ENCODE measurements around the gene SIK2. TPM values are rescaled to one million over a fixed set of nuclear protein-coding genes. Genes with fewer than 3 reads are reported as not detected.

The SIK2 gene
- total and polyA plus RNA-seq, 2 experiments from 2014 or later, result 1.5 to 14.2 TPM

Other genes with a start within 250 kb of the SIK2 start
- gene POU2AF1, start 223.2 kb upstream of the SIK2 start, total RNA-seq, result not detected in 2 replicates
- 0.10 TPM in 1 of 2 replicates, not detected in the other for gene POU2AF1, start 223.2 kb upstream of the SIK2 start, polyA plus RNA-seq
- gene BTG4, start 90.1 kb upstream of the SIK2 start, total RNA-seq, result not detected in 2 replicates
- gene BTG4, start 90.1 kb upstream of the SIK2 start, polyA plus RNA-seq, result not detected in 2 replicates
- not detected in 2 replicates for gene HOATZ, start 87.7 kb upstream of the SIK2 start, total RNA-seq
- gene HOATZ, start 87.7 kb upstream of the SIK2 start, polyA plus RNA-seq, result not detected in 2 replicates
- 1.8 and 2.6 TPM in 2 replicates for gene LAYN, start 61.7 kb upstream of the SIK2 start, total RNA-seq
- 1.1 and 1.7 TPM in 2 replicates for gene LAYN, start 61.7 kb upstream of the SIK2 start, polyA plus RNA-seq
- gene PPP2R1B, start 163.9 kb downstream of the SIK2 start, total RNA-seq, result 12.7 and 14.4 TPM in 2 replicates
- gene PPP2R1B, start 163.9 kb downstream of the SIK2 start, polyA plus RNA-seq, result 13.2 and 14.2 TPM in 2 replicates